Hypothalamus (tissue), 51 donors: Measurements from ENCODE around the gene PLCD1.
A peak's percentile ranks its signal among the peaks of the same experiment; 100 is the strongest.
"Not testable (repeated sequence)": the region's sequence is repeated elsewhere in the genome, so short reads cannot be mapped to it uniquely, and the experiment has no call there.

ENCODE experiments used
- DNase-seq, 51 donors: peaks; one replicate each; lab custom pipeline; 2025; lab: John Stamatoyannopoulos, UW

PLCD1 gene

DNA sequence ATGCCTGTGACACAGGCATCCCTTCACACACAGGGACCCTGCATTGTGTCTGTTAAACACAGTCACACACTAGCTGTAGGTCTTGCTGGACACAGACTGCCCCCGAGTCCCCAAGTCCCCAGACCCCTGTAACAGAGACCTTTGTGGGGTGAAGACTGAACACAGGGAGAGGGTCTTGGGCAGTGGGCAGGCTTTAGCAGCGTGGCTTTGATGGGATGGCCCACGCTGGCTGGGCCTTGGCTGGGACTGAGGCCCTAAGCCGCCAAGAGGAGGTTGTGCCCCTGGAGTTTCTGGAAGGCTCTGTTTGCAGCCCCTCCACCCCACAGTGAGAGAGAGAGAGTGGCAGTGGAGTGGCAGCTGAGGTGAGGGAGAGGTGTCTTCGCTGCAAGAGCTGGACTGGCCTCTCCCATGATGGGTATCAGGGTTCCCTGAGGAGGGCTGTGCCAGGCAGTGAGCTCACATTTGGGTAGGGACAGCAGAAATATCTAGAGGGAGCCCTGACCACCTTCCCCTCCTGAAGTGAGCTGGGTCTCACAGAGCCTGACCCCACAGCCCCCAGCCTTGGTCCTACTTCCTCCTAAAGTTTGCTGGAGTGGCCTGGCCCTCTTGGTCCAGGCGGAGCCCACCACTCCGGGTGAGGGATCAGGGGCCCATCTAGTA, 39.5 kb downstream of the PLCD1 start:
- no peak for DNase-seq

- no peak for DNase-seq
Observed at GRCh38 chr3:37988931-37989525, 40.4 kb downstream of the PLCD1 start.

- DNase-seq, result not testable (repeated sequence)
Observed at GRCh38 chr3:37988376-37988775, 41.1 kb downstream of the PLCD1 start.

DNA sequence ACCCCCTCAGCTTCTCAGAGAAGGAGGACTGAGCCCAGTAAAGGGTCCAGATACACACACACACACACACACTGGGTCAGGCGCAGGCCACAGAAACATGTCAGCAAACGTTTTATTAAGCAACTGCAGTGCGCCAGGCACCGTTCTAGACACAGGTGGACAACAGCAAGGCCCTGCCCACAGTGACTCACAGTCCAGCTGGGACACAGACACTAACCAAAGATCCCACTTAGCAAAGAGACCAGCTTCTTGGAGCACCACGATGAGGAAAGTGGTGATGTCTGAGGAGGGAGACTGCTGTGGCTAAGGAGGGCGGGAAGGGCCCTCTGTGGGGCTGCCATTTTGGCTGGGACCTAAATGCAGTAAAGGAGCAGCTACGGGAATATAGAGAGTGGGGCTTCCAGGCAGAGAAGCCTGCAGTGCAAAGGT, 41.7 kb downstream of the PLCD1 start:
- DNase-seq, result no peak

- no peak for DNase-seq
Observed at GRCh38 chr3:37987315-37987697, 42.1 kb downstream of the PLCD1 start.

DNA sequence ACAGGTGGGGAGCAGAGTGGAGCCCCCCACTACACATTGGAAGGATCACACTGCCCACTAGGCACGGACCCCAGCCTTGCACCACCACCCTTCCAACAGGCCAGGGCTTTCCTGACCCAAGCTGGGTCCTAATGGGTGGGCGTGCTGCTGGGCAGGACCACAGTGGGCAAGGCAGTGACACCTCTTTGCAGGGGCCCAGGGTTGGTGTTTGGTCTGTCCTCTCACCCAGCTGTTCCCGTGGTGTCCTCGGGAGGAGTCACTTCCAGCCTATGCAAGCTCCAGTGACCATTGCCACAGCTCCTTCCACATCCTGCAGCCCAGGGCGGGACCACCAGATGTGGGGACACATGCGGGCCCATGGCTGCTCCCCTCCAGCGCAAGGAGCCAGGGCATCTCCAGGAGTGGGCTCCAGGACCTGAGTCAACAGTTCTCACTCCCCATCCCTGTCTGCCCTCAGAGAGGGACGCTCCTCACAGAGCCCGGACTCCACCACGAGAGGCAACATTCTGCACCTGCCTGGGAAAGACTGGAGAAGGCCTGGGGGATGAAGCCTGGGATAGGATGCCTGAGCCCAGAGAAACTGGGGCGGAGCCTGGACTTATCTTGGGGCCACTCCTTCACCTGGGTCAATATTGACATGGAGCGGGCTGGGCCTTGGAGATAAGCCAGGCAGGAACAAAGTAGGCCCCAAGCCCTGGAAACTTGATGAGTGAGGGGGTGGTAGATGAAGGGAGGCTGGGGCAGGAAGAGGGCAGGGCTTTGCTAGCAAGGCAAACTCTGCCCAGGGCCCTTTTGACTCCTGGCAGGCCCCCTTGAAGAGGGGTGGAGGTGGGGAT, 42.7 kb downstream of the PLCD1 start:
- no peak for DNase-seq

- DNase-seq, result no peak
Observed at GRCh38 chr3:37985637-37986320, 43.7 kb downstream of the PLCD1 start.

- no peak for DNase-seq
Observed at GRCh38 chr3:37984596-37984995, 44.8 kb downstream of the PLCD1 start.

- DNase-seq, result no peak
Observed at GRCh38 chr3:37984051-37984450, 45.4 kb downstream of the PLCD1 start.

- no peak for DNase-seq
Observed at GRCh38 chr3:37982331-37982730, 47.1 kb downstream of the PLCD1 start.

GRCh38 chr3:37981348-37981664, 48.1 kb downstream of the PLCD1 start:
- no peak for DNase-seq

GRCh38 chr3:37980462-37981347, 48.7 kb downstream of the PLCD1 start:
- no peak for DNase-seq

DNA sequence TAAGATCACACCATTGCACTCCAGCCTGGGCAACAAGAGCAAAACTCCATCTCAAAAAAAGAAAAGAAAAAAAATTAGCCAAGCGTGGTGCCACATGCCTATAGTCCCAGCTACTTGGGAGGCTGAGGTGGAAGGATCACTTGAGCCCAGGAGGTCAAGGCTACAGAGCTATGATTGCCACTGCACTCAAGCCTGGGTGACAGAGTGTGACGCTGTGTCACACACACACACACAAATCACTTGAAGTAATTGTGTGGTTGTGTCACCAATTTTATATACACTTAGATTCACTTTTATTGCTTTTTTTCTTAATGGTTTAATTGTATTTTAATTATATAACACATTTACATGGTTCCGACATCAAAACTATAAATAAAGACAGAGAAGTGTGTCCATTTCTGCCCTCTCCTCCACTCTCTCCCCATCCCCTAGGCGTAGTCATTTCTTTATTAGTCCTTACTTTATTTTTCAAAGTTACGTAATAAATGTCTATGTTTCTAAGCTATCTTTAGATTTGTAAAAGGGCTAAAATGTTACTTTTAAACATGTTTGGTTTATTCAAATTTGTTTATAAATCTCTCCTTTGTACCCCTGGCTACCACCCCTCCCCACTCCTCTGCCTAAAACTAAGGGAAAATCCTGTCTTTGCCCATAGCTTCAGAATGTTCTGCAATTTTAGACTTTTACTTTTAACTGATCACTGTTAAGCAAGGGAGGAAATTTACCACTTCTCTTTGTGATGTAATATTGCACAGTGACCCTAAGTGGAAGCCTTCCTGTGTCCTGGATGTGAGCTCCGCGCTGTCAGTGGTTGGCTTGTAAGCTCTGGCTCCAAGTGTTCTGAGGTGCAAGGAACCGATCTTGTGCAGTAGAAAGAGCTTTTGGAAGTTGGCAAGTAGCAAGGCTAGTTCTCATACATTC, 49.6 kb downstream of the PLCD1 start:
- no peak for DNase-seq

DNA sequence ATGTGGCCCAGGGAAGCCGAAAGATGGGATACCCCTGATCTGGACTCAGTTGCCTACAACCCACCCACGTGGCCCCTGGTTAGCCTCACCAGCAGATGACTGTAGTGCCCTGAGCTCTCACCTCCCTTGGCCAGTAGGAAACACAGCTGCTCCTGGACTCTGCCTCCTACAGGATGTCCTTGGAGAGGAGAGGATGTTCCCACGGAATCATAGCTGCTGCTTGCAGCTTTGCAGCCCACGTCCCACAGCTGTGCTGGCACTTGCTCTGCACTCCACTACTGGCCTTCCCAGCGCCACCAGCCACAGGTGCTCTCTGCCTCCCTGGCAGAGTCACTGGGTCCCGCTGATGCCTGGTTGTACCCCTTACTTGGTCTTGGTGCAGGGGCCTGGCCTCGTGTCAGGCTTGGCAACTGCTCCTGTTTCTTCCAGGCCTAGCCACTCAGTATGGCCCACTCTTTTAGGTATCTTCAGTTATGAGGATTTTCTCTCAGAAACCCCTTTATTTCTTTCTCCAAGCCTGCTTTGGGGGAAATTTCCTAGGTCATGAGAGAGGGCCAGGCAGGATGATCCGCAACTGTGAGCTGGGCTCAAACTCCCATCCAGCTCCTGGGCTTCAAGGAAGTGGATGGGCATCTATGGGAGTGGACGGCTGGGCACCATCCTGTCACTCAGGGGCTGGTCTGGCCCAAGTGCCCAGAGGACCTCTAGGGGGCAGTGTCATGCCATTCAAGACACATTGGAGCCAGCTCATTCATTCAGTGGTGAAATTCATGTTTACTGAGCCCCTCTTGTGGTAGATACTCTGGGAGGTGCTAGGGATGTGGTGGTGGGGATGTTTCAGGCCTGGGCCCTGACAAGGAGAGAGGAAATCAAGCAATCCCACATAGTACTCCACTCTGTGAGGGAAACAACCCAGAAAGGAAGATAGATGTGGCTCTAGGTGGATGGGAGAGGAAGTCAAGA, 55.0 kb downstream of the PLCD1 start:
- DNase-seq, result peak in 37 of 51 donors; percentile 13 to 81 (median 46)

- DNase-seq, result no peak
Observed at GRCh38 chr3:37973246-37974054, 56.0 kb downstream of the PLCD1 start.

GRCh38 chr3:37972056-37972455, 57.4 kb downstream of the PLCD1 start:
- DNase-seq, result not testable (repeated sequence)

GRCh38 chr3:37971467-37971866, 58.0 kb downstream of the PLCD1 start:
- DNase-seq, result peak in 5 of 51 donors; percentile 13 to 58 (median 24)
